IMR-90 (cell line): Measurements from ENCODE around the gene DIPK1B.

ENCODE experiments used
- BHLHE40 ChIP-seq: fragments of 150-350 bp; IDR thresholded peaks from 2 replicates; pipeline ENCODE4 v1.6.1; 2016; ENCODE audit warnings: mild to moderate bottlenecking, low read depth, low read length
- CHD1 ChIP-seq: IDR thresholded peaks from 2 replicates; pipeline ENCODE4 v1.6.1; 2012; ENCODE audit warnings: low read depth, low read length, improper control_type of control experiment
- CTCF ChIP-seq: conservative IDR thresholded peaks from 2 replicates; pipeline ENCODE4 v1.5.1; 2012; ENCODE audit warnings: mild to moderate bottlenecking, low read depth, low read length, improper control_type of control experiment
- MAZ ChIP-seq: IDR thresholded peaks from 2 replicates; pipeline ENCODE4 v1.6.1; 2012; ENCODE audit warnings: low read depth, mild to moderate bottlenecking, low read length, improper control_type of control experiment, moderate library complexity, borderline replicate concordance
- POLR2A ChIP-seq: IDR thresholded peaks from 2 replicates; pipeline ENCODE4 v1.6.1; 2012; ENCODE audit warnings: mild to moderate bottlenecking, low read depth, low read length
- USF2 ChIP-seq: fragments of 150-350 bp; IDR thresholded peaks from 2 replicates; pipeline ENCODE4 v1.6.1; 2017; ENCODE audit warnings: mild to moderate bottlenecking, antibody characterized with exemption, low read length, low read depth

GRCh38 chr9:136682710-136683109 lies 29.7 kb upstream of the DIPK1B start:
- TF ChIP-seq CTCF: no peak
- TF ChIP-seq POLR2A: no peak
- no peak for TF ChIP-seq USF2
- no peak for TF ChIP-seq MAZ
- TF ChIP-seq BHLHE40: no peak
- TF ChIP-seq CHD1: no peak
